Measurements from ENCODE around the gene TACR1.

GRCh38 chr2:75238670-75239330, 39.5 kb upstream of the TACR1 start:
- TF ChIP-seq POLR2A (IDR thresholded peaks at IDR 0.05) = no peak
- TF ChIP-seq, protein P1, sequence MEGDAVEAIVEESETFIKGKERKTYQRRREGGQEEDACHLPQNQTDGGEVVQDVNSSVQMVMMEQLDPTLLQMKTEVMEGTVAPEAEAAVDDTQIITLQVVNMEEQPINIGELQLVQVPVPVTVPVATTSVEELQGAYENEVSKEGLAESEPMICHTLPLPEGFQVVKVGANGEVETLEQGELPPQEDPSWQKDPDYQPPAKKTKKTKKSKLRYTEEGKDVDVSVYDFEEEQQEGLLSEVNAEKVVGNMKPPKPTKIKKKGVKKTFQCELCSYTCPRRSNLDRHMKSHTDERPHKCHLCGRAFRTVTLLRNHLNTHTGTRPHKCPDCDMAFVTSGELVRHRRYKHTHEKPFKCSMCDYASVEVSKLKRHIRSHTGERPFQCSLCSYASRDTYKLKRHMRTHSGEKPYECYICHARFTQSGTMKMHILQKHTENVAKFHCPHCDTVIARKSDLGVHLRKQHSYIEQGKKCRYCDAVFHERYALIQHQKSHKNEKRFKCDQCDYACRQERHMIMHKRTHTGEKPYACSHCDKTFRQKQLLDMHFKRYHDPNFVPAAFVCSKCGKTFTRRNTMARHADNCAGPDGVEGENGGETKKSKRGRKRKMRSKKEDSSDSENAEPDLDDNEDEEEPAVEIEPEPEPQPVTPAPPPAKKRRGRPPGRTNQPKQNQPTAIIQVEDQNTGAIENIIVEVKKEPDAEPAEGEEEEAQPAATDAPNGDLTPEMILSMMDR (IDR thresholded peaks at IDR 0.05) = no peak

Data from Peyer's patch (tissue), 4 donors.